ENCODE measurements around the gene CEP43.
A peak's percentile ranks its signal among the peaks of the same experiment; 100 is the strongest.

DNA sequence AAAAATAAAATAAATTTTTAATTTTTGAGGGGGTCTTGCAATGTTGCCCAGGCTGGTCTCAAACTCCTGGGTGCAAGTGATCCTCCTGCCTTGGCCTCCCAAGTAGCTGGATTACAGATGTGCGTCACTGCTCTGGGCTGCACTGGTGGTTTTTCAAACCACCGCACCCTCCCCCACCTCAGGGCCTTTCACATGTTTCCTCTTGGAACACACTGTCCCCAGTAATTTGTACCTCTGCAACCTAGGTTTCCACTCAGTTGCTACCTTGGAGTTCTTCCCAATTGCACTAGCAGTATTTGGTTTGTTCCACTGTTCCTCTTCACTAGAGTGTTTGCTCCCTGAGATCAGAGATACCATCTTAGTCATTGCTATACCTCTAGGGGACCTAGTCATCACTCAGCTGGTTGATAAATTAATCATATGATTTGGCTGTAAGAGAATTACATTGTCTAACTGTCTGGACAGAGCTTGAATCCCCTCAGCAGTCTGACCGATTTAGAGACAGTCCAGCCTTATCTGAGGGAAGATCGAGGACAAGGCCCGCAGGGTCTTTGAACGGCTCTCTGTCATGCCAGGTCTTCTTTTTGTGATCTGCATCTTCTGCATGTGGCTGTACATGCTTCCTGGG, 32.0 kb downstream of the CEP43 start:
- peak; percentile 97 for TF ChIP-seq GATA2 (IDR thresholded peaks at IDR 0.05; ENCODE audit: low read depth, low read length)
- TF ChIP-seq GATA3 (IDR thresholded peaks at IDR 0.05; ENCODE audit: low read depth, low read length) = peak; percentile 95
